A549 treated with DMSO at 1 μM for 4 hours (cell line): ENCODE results near the gene MRPS21. TPM values are rescaled to one million over a fixed set of nuclear protein-coding genes. Genes with fewer than 3 reads are reported as not detected.

ENCODE experiments used
- total RNA-seq: library from RNA; stranded (reverse); fragments of 200-300 nt; extraction: Qiagen RNA extraction; gene quantifications from 5 replicates; pipeline ENCODE4 v1.2.3, GENCODE V29; 2022; ENCODE audit warnings: low read depth

MRPS21 gene
- total RNA-seq, result 79.5 to 91.7 TPM (median 80.4 TPM) in 5 replicates

DNA sequence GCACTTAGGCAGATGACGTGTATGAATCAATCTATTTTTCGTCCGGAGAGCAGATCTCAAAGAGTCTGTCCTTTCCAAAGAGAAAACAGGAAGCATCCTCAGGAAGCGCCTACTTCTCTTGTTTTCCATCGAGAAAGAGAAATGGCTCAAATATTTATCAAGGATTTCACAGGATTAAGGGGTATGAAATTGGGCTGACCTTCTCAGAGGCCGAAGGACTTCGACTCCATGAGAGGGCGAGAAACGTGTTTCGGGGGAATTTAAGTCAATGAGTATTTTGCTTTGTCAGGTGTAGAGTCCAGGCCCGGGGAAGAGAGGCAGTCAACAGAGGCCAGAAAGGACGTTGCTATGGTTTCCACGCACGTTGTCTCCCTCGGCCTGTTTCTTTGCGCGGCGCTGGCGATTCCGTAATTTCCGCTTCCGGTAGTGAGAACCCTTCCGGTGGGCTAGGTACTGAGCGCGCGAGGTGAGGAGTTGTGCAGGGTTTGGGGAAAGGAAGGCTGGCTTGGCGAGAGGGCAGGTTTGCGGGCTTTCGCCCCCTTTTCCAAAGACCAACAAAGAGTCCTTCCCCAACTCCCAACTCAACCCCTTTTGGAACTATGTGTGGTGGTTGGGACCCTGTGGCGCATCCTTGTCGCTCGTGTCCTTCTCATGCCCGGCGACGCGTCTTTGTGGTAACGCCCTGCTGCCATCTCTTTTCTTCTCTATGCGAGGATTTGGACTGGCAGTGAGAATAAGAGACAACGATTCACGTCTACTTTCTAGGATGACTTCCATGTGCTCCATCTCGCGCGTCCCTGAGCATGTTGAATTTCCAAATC is at the start of gene MRPS21:
MRPS21 (plus strand) TSS at position 429 of the 821 bp plus-strand sequence. CDS start 506 bp downstream, outside the sequence.

DNA sequence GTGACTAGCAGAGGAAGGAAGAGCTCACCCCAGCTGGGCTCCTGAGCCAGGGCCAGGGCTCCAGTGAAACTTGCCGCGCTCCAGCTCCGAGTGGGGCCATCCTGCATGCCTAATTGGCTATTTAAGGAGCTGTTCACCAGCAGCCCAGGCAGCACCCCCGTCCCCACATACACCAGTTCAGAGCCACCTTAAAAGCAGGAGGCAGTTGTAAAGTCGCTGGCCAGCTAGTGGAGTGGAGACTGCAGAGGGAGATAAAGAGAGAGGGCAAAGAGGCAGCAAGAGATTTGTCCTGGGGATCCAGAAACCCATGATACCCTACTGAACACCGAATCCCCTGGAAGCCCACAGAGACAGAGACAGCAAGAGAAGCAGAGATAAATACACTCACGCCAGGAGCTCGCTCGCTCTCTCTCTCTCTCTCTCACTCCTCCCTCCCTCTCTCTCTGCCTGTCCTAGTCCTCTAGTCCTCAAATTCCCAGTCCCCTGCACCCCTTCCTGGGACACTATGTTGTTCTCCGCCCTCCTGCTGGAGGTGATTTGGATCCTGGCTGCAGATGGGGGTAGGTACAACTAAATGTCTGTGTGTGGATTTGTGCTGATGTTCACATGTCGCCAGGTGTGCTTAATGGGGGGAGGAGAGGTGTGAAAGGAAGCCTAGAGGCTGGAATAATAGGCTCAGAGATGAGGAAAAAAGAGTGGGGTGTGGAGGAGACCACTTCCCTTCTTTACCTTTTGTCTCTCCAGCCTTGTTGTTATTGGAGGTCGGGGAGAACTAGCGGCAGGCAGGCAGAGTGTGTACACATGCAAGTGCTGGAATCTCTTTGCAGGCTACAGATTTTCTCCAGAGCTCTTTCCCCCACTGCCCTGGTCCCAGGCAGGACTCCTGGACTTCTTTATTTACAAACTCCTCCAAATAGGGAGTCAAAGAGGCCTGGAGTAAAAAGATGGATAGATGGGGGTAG is 35.8 kb upstream of the MRPS21 start, which contains the start of gene CA14:
CA14 (plus strand) TSS at position 151 of the 962 bp plus-strand sequence; CDS start at position 506, 355 bp downstream.

DNA sequence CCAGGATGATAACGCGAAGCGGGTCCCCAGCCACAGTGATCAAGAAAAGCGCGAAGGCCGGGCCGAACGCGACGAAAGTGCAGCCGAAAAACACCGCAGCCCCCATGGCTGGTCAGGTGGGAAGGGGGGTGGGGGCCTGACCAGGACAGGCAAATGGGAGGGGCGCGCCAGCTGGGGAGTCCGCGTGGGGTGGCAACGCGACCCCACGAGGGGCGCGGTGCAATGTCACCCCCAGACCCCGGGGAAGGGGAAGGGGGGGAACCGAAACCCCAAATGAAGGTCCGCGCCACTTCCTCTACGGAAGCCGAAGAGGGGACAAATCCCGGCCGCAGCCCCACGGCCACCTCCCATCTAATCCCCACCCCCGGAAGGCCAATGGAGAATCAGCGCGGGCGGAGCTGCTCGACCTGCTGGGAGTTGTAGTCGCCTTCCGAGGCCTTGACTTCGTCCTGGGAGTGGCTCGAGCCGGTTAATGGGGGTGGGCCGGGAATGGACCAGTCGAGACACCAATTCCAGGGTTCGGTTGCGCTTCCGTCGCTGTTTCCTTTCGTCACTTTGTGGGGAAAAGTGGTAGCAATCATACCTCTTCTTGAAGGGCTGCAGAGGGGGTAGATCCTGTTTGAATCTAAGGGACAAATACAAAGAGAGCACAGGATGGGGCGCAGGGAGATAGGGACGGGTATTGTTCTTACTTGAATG is 24.8 kb upstream of the MRPS21 start, which contains the start of gene APH1A:
APH1A (minus strand) TSS at position 312 of the 699 bp plus-strand sequence; CDS start at position 106, 206 bp downstream.

DNA sequence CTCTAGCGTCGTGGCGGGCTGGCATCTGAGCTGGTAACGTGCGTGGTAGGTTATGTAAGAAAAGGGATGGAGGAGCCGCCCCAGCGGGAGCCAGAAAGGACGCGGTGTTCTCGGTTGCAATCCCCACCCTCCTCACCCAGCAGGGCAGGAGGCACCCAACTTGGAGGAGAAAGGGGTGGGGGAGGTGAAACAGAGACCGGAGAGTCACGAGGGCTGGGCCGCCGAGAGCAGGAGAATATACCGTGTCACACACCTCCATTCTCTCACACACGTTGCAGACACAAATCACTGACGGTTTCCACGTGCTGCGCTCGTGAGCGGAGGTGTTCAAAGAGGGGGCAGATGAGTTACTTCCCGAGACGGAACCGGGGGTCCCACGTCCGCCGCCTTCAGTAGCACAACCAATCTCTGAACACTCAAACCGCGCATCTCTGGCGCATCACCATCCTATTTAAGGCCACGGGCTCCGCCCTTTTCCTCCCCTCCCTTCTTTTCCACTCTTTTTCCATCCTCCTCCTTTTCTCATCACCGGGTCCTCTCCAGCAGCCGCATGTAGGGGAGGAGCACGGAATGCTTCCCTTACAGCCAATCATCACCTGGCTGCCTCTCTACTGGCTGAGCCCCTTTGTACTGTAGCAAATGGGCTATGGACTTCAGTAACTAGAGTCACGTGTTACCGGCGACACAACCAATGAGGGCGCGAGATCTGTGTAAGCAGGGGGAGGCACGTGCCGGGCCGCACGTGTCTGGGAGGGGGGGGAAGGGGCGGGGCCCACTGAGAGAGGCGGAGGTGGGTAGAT is 11.7 kb upstream of the MRPS21 start, which contains the start of gene CIART:
CIART (plus strand) TSS at position 797 of the 800 bp plus-strand sequence. CDS start 714 bp downstream, outside the sequence.

Other genes with a start within 250 kb of the MRPS21 start
- 13.7 to 18.7 TPM (median 17.0 TPM) in 5 replicates for gene VPS45, start 226.1 kb upstream of the MRPS21 start, total RNA-seq
- gene PLEKHO1, start 143.9 kb upstream of the MRPS21 start, total RNA-seq, result 8.8 to 10.2 TPM (median 9.8 TPM) in 5 replicates
- 41.5 to 53.7 TPM (median 50.5 TPM) in 5 replicates for gene ANP32E, start 57.7 kb upstream of the MRPS21 start, total RNA-seq
- not detected in 5 replicates for gene CA14, start 36.1 kb upstream of the MRPS21 start, total RNA-seq
- 129 to 138 TPM (median 132 TPM) in 5 replicates for gene APH1A, start 24.8 kb upstream of the MRPS21 start, total RNA-seq
- gene C1orf54, start 21.1 kb upstream of the MRPS21 start, total RNA-seq, result 0.18 to 0.44 TPM (median 0.25 TPM) in 4 of 5 replicates, not detected in the other
- gene CIART, start 11.3 kb upstream of the MRPS21 start, total RNA-seq, result 0.30 to 0.55 TPM (median 0.53 TPM) in 5 replicates
- gene PRPF3, start 27.7 kb downstream of the MRPS21 start, total RNA-seq, result 50.2 to 63.2 TPM (median 58.2 TPM) in 5 replicates
- gene RPRD2, start 70.3 kb downstream of the MRPS21 start, total RNA-seq, result 14.1 to 17.5 TPM (median 16.5 TPM) in 5 replicates
- 20.7 to 24.4 TPM (median 22.6 TPM) in 5 replicates for gene TARS2, start 193.6 kb downstream of the MRPS21 start, total RNA-seq
- gene ECM1, start 214.2 kb downstream of the MRPS21 start, total RNA-seq, result 2.1 to 2.7 TPM (median 2.3 TPM) in 5 replicates
- 0.17 to 0.33 TPM in 2 of 5 replicates, not detected in the others for gene FALEC, start 221.9 kb downstream of the MRPS21 start, total RNA-seq